Activated CD4-positive, CD25-positive, alpha-beta regulatory T cell treated with anti-CD3 and anti-CD28 coated beads, Interleukin-2, amount 50 U/mL, for 24 hours (primary cell): Measurements from ENCODE around the gene EGF.
"Not testable (repeated sequence)": the region's sequence is repeated elsewhere in the genome, so short reads cannot be mapped to it uniquely, and the experiment has no call there.

Source experiments
- ATAC-seq, 2 donors: fragments of 150-1000 bp; cut with Tn5 transposase; one replicate each; pipeline ENCODE4 v1.10.0; 2021; ENCODE audit warnings: mild to moderate bottlenecking in 1 of 2, moderate library complexity in 1 of 2

The EGF gene

DNA sequence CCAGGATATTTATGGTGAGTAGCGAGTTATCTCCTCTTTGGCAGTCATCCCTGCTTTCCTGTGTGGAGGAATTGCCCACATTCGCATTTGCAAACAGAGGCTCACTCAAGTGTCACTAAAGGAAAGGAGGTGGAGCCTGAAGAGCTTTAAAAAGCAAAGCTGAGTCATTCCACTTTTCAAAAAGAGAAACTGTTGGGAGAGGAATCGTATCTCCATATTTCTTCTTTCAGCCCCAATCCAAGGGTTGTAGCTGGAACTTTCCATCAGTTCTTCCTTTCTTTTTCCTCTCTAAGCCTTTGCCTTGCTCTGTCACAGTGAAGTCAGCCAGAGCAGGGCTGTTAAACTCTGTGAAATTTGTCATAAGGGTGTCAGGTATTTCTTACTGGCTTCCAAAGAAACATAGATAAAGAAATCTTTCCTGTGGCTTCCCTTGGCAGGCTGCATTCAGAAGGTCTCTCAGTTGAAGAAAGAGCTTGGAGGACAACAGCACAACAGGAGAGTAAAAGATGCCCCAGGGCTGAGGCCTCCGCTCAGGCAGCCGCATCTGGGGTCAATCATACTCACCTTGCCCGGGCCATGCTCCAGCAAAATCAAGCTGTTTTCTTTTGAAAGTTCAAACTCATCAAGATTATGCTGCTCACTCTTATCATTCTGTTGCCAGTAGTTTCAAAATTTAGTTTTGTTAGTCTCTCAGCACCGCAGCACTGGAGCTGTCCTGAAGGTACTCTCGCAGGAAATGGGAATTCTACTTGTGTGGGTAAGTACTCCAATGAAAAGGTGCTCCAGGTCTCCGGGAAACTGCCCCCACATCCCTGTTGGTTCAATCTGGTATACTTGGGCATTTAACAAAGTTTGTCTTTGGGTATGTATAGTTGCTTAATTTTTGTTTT lies at the start of gene EGF:
Gene EGF, plus strand, starts transcription at position 178 of the 890 bp plus-strand sequence. Its CDS starts 453 bp downstream, at position 631.
- ATAC-seq: no peak

DNA sequence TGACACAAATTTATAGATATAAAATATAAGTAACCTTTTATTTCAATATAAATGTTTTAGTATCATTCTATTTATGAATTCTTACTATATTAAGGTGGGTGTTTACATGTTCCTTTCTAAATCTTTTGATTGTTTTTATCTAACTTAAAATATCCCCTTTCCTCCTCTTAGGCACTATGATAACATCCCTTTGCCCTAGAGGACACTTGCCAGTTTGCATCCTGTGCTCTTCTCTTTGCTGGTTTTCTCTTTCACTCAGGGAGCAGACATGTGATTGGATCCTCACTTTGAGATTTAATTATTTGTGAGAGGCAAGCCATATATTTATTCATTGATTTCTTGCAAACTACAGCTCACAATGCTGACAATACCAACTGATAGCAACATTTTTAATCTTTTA lies 48.5 kb upstream of the EGF start:
- ATAC-seq: no peak

DNA sequence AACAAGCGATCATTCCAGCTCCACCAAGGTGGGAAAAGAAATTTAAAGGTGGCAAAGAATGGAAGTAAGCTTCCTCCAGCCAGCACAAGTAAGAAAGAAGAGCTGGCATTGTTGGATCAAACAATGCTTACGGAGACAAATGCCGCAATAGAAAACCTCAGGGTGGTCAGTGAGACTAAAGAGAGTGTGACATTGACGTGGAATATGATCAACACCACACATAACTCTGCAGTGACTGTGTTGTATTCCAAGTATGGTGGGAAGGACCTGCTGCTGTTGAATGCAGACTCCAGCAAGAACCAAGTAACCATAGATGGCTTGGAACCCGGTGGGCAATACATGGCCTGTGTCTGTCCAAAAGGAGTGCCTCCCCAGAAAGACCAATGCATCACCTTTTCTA lies 42.6 kb upstream of the EGF start:
- no peak for ATAC-seq

DNA sequence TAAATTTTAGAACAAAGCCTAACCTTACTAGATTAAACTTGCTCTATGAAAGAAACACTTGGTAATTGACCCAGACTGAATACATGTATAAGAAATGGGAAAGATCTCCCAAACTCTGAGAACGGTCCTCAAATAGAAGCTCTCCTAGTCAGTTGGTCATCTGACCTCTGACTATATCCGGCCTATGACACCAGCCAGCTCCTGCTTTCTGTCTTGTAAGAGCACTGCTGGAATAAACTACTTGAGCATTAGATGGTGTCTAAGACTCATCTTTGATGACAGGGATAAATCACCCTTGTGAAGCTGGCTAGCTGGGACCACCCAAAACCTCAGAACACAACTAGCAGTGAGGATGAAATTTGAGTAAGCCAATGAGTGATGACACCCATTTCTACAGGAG lies 40.6 kb upstream of the EGF start:
- ATAC-seq: no peak

DNA sequence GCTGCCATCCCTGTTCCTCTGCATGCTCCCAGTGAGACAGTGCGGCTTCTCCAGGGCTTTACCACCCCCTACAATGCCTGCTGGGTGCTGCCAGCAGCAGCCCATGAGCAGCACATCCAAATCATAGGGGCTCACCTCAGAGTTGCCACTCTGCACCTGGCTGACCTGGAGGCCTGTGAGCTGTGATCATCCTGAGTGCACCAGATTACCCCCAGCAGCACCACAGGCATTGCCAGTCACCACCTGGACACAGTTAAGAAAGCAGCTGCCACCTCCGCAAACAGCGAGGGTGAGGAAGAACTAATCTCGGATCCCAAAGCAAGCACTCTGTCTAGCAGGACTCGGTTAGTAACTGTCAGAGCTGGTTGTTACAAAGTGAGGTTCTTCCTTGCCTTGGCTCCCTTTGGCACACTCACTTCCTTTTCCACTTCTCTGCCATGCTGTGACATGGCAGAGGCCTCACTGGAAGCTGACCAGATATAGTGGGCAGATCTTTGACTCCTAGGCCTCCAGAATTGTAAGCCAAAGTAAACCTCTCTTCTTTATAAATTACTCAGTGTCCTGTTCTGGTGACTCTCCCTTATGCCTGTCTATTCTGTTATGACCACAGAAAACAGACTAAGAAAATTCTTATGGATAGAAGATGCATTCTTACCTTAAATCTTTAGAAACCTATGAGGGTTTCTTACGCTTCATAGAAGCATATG lies 39.6 kb upstream of the EGF start:
- no peak for ATAC-seq

DNA sequence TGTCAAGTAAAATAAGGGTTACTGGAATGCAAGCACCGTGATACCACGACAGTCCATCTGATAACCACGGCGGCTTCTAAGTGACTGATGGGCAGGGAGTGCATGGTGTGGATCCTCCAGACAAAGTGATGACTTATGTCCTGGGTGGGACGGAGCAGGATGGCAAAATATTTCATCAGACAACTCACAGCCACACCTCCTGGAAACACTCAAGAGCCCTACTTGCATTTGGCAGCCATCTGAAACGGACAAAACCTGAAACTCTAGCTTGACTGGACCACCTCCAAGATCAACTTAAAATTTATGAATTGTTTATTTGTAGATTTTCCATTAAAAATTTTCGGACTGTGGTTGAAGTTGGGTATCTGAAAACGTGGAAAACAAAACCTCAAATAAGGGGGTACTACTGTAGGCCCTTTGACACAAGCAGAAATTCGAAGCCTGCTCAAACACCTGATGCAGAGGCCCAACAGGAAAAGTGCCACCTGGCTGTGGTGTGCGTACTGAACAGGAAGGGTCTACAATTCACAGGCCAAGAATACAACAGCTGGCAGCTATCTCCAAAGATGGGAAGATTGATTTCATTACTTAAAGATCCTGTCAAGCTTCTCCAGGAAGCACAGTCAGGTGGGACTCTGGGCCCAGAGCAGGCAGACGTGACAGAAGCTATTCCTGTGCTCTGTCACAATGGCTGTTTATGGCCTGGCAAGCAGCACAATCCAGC lies 38.7 kb upstream of the EGF start:
- no peak for ATAC-seq

DNA sequence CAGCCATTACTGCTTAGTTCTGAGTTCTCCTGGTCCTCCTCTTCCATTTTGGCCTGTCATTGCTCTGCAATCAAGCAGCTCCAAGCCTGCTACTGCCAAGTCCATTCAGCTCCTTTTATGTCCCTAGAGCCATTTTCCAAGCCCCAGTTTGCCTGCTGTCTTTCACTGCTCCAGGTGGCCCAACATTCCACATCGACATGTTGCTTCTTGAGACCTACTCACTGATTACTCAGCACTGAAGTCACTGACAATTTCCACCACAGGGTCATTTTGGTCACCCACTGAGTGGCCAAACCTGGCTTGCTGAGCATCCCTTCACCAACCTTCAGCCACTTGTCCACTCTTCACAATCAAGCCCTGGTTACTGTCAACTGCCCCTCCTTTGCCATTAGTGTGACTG lies 37.6 kb upstream of the EGF start:
- ATAC-seq: no peak

DNA sequence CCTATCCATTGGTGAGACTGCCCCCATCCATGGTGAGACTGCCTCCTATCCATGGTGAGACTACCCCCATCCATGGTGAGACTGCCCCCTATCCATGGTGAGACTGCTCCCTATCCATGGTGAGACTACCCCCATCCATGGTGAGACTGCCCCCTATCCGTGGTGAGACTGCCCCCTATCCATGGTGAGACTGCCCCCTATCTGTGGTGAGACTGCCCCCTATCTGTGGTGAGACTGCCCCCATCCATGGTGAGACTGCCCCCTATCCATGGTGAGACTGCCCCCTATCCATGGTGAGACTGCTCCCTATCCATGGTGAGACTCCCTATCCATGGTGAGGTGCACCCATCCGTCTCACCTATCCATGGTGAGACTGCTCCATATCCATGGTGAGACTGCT lies 37.1 kb upstream of the EGF start:
- not testable (repeated sequence) for ATAC-seq

DNA sequence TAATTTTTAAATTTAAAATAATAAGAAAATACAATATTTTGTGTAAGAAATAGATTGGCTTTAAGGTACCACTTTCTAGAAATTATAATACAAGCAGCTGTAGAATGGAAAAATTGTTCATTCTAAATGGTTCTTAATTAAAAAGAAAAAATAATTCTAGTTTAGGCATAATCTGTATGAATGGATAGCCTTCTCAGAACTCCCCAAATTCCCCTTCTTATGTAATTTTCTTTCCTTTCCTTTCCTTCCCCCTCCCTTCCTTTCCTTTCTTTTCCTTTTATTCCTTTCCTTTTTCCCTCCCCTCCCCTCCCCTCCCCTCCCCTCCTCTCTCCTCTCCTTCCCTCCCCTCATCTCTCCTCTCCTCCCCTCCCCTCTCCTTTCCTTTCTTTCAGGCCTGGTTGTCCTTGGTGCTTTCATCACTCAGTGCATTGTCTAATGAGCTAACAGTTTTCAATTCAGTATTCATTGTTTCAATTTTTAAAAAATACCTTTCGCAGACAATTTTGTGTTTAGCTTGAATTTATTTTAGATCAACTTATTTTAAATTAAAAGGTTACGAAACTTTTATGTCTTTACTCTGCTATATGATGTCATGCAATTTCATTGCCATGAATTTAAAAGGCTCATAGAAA lies 35.9 kb upstream of the EGF start:
- ATAC-seq: no peak

DNA sequence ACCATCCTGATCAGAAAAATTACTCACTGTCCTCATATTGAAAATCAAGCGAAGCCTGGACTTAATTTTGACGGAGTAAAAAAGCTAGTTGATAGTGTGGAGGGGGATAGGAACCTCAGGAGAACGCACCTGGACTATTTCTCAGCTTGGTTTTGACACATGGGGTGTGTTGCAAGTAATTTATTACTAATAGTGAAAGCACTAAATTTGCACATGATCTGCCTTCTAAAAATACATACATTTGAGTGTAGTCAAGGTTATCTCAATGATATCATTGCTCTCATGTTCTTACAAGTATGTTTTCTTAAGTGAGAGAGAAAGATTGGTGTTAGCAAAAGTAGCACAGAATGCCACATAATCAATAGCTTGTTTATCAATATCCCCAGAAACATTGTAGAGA lies 35.3 kb upstream of the EGF start:
- ATAC-seq: no peak

DNA sequence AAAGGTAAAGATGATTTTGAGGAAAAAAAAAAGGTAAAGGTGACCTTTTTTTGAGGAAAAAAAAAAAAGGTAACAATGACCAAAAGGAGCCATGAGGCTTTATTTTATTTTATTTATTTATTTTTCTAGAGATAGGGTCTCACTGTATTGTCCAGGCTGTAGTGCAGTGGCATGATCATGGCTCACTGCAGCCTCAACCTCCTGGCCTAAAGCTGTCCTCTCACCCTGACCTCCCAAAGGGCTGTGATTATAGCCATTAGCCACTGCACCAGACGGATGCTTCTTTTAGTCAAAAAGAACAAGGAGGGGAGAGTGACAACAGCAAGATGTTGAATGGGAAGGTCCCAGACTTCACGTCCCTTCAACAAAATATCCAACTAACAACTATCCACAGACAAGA lies 34.3 kb upstream of the EGF start:
- no peak for ATAC-seq

DNA sequence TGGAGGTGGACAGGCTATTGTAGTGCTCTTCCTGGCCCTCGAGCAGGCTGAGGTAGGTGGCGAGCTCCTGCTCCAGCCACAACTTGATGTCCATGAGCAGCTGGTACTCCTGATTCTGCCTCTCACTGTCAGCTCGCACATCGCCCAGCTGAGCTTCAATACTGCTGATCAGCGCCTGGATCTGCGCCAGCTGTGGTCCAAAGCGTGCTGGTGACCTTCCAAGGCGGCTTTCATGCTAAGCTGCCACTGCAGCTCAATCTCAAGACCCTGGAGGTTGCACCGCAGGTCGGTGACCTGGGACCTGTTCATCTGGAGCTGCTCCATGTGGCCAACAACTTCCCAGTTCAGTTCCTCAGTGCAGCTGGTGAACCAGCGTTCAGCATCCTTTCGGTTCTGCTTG lies 33.6 kb upstream of the EGF start:
- ATAC-seq: no peak

DNA sequence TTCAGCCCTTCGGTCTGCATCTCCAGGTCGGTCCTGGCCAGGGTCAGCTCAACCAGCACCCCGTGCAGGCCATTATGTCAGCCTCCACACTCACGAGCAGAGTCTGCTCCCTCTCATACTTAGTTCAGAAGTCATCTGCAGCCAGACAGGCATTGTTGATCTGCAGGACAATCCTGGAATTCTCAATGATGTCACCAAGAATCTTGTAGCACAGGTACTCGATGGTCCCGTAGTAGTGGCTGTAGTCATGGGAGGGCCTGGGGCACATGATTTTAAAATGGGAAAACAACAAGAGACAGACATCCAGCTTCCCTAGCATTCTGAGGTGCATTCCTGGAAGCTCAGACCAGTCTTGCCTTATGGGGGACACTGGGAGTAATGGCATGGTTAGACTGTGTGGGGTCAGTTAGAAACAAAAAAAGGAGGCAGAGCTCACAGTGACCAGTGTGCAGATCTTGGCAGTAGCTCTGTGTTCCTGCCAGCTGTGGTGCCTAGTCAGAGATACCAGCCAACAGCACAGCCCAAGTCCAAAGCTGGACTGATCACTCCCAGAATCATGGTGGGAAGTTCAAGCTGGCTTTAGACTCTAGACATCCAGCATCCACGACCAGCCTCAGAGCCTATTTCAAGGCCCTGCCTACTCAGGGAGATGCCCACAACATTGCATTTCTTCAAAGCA lies 32.9 kb upstream of the EGF start:
- ATAC-seq: no peak

DNA sequence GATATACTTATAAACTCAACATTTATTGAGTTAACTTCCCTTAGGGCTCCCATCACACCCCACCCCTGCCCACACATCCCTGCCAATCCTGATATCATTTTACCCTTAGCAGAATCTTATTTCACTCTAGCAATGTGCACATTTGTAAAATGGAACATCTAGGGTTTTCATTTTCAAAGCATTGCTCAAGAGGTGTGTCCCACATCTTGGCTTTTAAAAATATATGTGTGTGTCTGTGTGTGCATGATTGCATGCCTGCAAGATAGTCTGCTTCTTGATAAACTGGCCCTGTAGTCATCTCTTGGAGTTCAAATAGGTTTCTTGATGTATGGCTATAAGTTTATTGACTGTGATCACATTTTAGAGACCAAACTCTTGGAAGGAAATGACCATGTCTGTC lies 26.4 kb upstream of the EGF start:
- ATAC-seq: no peak

DNA sequence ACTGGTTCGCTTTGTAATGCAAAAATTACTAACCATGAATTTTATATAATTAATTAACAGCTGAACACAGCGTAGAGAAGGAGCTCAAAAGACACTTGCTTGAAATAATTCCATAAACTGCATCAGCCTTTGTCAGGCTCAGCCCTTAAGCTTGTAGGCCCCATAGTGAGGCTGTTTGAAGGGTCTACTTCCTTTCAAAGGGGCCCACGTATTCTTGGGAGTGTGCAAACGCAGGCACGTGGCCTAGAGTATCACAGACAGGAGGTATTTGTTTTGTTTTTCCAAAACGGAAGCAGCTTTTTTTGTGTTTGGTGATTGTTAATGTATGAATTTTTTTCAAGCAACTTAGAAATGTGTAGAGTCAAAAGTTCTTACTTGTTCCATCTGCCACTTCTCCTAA lies 25.6 kb upstream of the EGF start:
- ATAC-seq: no peak

DNA sequence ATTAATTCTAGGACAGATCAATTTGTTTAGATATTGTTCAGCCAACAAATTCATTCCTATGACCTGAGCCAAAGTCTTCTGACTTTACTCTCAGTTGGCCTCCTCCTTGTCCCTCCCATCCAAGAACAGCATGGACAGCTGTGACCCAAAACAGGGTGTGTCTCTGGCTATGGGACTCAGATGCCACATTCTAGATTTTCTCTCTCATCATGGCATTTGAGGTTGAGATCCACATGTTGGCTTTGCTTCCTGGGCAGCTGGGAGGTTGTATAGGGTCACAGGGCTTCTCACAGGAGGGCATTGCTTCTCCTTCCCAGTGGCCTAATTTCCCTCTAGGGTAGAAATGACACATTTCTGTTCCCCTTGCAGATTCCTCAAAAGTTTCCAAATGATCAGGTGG lies 22.6 kb upstream of the EGF start:
- no peak for ATAC-seq

DNA sequence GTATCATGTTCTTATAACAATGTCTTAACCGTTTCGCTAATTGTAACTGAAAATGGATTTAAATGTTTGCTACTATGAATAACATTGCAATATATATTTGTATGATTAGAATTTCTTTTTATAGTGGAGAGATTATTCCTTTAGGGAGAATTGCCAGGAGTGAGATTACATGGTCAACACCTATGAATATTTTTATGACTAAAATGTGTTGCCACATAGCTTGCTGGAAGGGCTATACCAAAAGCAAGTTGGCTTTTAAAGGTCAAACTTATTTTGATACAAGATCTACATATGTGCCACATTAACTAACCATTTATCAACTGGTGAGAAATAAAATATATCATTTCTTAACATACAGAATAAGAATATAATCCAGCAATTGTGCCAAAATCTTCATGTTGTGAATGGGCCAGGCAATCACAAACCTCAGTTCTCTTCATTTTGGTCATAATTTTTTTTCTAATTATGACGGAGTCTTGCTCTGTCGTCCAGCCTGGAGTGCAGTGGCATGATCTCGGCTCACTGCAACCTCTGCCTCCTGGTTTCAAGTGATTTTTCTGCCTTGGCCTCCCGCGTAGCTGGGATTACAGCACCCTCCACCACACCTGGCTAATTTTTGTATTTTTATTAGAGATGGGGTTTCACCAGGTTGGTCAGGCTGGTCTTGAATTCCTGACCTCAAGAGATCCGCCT lies 10.0 kb upstream of the EGF start:
- ATAC-seq: no peak

DNA sequence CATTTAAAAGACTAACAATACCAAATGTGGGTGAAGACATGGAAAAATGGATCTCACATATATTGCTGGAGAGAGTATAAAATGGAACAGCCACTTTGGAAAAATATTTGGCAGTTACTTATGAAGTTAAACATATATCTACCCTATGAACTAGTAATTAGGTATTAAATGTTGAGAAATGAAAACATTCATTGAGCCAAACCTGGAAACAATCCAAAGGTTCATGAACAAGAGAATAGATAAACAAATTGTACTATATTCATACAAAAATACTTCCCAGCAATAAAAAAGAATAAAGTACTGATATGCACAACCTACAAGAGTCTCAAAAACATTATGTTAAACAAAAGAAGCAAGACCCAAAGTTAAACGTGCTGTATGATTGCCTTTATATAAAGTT lies 4.0 kb upstream of the EGF start:
- no peak for ATAC-seq

DNA sequence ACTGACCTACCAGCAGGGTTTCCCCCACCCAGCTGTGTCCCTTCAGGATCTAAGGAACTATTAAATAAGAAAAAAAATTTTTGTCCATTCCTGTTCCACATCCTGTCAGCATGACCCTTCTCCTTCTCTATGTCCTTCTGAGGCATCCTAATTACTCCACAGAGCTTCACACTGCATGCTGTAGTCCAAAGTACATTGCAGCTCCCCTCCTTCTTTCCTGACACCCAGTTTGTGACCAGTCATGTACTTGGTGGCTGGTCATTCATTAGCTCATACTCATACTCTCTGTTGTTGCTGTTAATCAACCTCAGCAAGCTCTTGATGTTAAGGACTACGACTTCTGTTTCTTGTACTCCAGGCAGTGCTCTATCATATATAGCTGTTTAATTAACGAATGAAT lies 2.4 kb upstream of the EGF start:
- ATAC-seq: no peak

DNA sequence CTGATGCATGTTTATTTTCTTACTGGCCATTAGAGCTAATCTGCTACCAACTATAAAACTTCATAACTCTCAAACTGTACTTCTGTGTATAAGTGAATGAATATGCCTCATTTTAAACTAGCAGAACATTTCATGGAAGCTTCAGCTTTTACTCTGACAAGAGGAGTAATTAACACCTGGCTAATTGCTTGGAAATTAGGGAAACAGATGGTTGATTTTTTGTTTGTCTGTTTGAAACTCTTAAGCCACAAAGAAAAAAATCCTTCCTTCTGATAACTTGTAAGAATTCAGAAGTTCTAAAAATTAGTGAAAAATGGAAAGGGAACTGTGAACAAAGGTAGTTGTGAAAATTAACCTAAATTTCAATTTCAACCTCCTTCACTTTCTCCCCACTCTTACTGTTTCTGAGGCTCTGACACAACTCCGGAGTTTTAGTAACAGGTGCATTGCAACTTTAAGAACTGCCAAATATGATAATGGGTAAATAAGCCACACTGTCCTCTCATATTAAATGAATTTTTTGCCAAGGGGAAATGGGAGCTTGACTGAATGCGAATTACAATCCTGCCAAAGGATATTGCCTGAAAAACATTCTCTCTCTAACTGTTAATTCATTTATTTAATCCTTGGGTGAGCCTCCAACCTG lies 1.0 kb downstream of the EGF start:
- no peak for ATAC-seq

DNA sequence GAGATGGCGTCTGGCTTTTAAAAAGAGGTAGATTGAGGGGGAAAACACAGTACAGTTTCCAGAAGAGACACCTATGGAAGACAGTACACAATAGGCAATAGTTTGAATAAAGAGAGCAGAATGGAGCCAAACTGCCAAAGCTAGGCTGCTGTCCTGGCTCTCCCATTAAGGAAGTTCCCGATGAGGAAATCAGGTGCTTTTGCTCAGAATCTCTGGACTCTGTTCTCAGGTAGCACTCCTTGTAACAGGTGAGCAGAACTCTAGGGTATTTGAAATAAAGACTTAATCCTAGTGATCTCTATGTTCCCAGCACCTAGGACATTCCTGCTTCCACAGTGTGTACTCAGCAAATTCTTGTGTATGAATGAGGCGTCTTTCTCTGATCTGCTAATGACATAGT lies 1.6 kb downstream of the EGF start:
- no peak for ATAC-seq
